ENCODE measurements around the gene KLK1.

Gene KLK1

GRCh38 chr19:50823389-50824042, at the start of gene KLK1:
TSS of gene KLK1 (minus strand) at chr19:50823787. CDS start at chr19:50823748, 39 bp downstream.
- no peak for DNase-seq (ENCODE audit: extremely low read depth, low read depth)
- TF ChIP-seq, protein P1, sequence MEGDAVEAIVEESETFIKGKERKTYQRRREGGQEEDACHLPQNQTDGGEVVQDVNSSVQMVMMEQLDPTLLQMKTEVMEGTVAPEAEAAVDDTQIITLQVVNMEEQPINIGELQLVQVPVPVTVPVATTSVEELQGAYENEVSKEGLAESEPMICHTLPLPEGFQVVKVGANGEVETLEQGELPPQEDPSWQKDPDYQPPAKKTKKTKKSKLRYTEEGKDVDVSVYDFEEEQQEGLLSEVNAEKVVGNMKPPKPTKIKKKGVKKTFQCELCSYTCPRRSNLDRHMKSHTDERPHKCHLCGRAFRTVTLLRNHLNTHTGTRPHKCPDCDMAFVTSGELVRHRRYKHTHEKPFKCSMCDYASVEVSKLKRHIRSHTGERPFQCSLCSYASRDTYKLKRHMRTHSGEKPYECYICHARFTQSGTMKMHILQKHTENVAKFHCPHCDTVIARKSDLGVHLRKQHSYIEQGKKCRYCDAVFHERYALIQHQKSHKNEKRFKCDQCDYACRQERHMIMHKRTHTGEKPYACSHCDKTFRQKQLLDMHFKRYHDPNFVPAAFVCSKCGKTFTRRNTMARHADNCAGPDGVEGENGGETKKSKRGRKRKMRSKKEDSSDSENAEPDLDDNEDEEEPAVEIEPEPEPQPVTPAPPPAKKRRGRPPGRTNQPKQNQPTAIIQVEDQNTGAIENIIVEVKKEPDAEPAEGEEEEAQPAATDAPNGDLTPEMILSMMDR (IDR thresholded peaks at IDR 0.05; ENCODE audit: low read depth, low read length, missing control alignments), result no peak
- H3K4me3 ChIP-seq (replicated peaks; ENCODE audit: low read depth, low read length), result no peak within 1 kb of the TSS

GRCh38 chr19:50873056-50873455, 49.5 kb upstream of the KLK1 start, which contains the start of gene KLK2:
TSS of gene KLK2 (plus strand) at chr19:50873439. CDS start at chr19:50873474, 35 bp downstream.
- no peak for DNase-seq (ENCODE audit: extremely low read depth, low read depth)
- no peak within 1 kb of the TSS for H3K4me3 ChIP-seq (replicated peaks; ENCODE audit: low read depth, low read length)
- TF ChIP-seq, protein P1 (IDR thresholded peaks at IDR 0.05; ENCODE audit: low read depth, low read length, missing control alignments), result no peak

DNA sequence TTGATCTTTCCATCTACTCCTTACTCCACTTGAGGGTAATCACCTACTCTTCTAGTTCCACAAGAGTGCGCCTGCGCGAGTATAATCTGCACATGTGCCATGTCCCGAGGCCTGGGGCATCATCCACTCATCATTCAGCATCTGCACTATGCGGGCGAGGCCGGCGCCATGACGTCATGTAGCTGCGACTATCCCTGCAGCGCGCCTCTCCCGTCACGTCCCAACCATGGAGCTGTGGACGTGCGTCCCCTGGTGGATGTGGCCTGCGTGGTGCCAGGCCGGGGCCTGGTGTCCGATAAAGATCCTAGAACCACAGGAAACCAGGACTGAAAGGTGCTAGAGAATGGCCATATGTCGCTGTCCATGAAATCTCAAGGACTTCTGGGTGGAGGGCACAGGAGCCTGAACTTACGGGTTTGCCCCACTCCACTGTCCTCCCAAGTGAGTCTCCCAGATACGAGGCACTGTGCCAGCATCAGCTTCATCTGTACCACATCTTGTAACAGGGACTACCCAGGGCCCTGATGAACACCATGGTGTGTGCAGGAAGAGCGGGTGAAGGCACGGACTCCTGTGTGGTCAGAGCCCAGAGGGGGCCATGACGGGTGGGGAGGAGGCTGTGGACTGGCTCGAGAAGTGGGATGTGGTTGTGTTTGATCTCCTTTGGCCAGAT, 47.0 kb upstream of the KLK1 start:
- no peak overlapping the region for H3K4me3 ChIP-seq (replicated peaks; ENCODE audit: low read depth, low read length)
- TF ChIP-seq, protein P1 (IDR thresholded peaks at IDR 0.05; ENCODE audit: low read depth, low read length, missing control alignments), result no peak
- no peak for DNase-seq (ENCODE audit: extremely low read depth, low read depth)

DNA sequence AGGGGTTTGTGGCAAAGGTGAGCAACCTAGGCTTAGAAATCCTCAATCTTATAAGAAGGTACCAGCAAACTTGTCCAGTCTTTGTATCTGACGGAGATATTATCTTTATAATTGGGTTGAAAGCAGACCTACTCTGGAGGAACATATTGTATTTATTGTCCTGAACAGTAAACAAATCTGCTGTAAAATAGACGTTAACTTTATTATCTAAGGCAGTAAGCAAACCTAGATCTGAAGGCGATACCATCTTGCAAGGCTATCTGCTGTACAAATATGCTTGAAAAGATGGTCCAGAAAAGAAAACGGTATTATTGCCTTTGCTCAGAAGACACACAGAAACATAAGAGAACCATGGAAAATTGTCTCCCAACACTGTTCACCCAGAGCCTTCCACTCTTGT, 45.9 kb upstream of the KLK1 start:
- no peak overlapping the region for H3K4me3 ChIP-seq (replicated peaks; ENCODE audit: low read depth, low read length)
- DNase-seq (ENCODE audit: extremely low read depth, low read depth), result no peak
- TF ChIP-seq, protein P1 (IDR thresholded peaks at IDR 0.05; ENCODE audit: low read depth, low read length, missing control alignments), result no peak

DNA sequence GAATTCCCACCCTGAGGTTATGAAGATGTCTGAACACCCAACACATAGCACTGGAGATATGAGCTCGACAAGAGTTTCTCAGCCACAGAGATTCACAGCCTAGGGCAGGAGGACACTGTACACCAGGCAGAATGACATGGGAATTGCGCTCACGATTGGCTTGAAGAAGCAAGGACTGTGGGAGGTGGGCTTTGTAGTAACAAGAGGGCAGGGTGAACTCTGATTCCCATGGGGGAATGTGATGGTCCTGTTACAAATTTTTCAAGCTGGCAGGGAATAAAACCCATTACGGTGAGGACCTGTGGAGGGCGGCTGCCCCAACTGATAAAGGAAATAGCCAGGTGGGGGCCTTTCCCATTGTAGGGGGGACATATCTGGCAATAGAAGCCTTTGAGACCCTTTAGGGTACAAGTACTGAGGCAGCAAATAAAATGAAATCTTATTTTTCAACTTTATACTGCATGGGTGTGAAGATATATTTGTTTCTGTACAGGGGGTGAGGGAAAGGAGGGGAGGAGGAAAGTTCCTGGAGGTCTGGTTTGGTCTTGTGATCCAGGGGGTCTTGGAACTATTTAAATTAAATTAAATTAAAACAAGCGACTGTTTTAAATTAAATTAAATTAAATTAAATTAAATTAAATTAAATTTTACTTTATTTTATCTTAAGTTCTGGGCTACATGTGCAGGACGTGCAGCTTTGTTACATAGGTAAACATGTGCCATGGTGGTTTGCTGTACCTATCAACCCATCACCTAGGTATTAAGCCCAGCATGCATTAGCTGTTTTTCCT, 38.1 kb upstream of the KLK1 start:
- TF ChIP-seq, protein P1 (IDR thresholded peaks at IDR 0.05; ENCODE audit: low read depth, low read length, missing control alignments), result no peak
- DNase-seq (ENCODE audit: extremely low read depth, low read depth), result no peak

DNA sequence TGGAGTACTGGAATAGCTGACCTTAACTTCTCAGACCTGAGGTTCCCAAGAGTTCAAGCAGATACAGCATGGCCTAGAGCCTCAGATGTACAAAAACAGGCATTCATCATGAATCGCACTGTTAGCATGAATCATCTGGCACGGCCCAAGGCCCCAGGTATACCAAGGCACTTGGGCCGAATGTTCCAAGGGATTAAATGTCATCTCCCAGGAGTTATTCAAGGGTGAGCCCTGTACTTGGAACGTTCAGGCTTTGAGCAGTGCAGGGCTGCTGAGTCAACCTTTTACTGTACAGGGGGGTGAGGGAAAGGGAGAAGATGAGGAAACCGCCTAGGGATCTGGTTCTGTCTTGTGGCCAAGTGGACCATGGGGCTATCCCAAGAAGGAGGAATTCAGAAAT, 37.4 kb upstream of the KLK1 start:
- no peak overlapping the region for H3K4me3 ChIP-seq (replicated peaks; ENCODE audit: low read depth, low read length)
- TF ChIP-seq, protein P1 (IDR thresholded peaks at IDR 0.05; ENCODE audit: low read depth, low read length, missing control alignments), result no peak
- DNase-seq (ENCODE audit: extremely low read depth, low read depth), result no peak

More for the DNA sequence above, 38.1 kb upstream of the KLK1 start:
- no peak overlapping the region for H3K4me3 ChIP-seq (replicated peaks; ENCODE audit: low read depth, low read length)
